SK-N-SH (cell line): ENCODE data around the gene MTA2. TPM values are rescaled to one million over a fixed set of nuclear protein-coding genes. Genes with fewer than 3 reads are reported as not detected.

Experiments
- CTCF ChIA-PET: fragments of 300-600, 350-600 bp; formaldehyde crosslinking; extraction: SDS; loops from one replicate; lab custom pipeline; 2021; lab: Yijun Ruan, JAX
- POLR2A ChIA-PET: fragments of 350-600 bp; sonication (Branson Sonifier 250); formaldehyde crosslinking; extraction: SDS; loops from one replicate; lab custom pipeline; 2020; ENCODE audit warnings: antibody characterized with exemption, inconsistent platforms; lab: Yijun Ruan, JAX
- DNase-seq: peaks from one replicate; pipeline ENCODE4 v3.0.0; 2012
- H2AFZ ChIP-seq: fragments of 200-600 bp; sonication (generic); 2 replicates; pipeline ENCODE4 v1.8.1; 2016; ENCODE audit warnings: antibody characterized with exemption, mild to moderate bottlenecking, low read depth
- H3F3A ChIP-seq: fragments of 200-600 bp; sonication (generic); replicated peaks from 2 replicates; pipeline ENCODE3; 2016; ENCODE audit warnings: antibody characterized with exemption, mild to moderate bottlenecking; ENCODE audit not compliant: insufficient read depth
- H3K27ac ChIP-seq, 2 experiments: fragments of 200-500 bp in 1 of 2; fragments of 200-600 bp in 1 of 2; sonication (Bioruptor generic) in 1 of 2; sonication (generic), shearing (Covaris generic) in 1 of 2; 2 replicates each; pipeline versions ENCODE4 v1.5.1 to v1.6.1; 2014 to 2016; ENCODE audit warnings: low read depth in 2 of 2, inconsistent platforms in 1 of 2, low read length in 1 of 2, mild to moderate bottlenecking in 1 of 2, mixed read lengths in 1 of 2
- H3K27me3 ChIP-seq: fragments of 200-600 bp; sonication (generic), shearing (Covaris generic); 2 replicates; pipeline ENCODE4 v1.6.1; 2016; ENCODE audit warnings: mixed run types; ENCODE audit not compliant: insufficient read depth
- H3K36me3 ChIP-seq, 2 experiments: fragments of 200-500 bp in 1 of 2; fragments of 200-600 bp in 1 of 2; sonication (Bioruptor generic) in 1 of 2; sonication (generic) in 1 of 2; replicated peaks in 1 of 2; 2 replicates each; pipeline versions ENCODE3 to v1.5.1; 2014 to 2016; ENCODE audit warnings: low read length in 1 of 2, mild to moderate bottlenecking in 1 of 2; ENCODE audit not compliant: insufficient read depth in 2 of 2, control insufficient read depth in 1 of 2
- H3K4me1 ChIP-seq, 2 experiments: fragments of 200-500 bp in 1 of 2; fragments of 200-600 bp in 1 of 2; sonication (Bioruptor generic) in 1 of 2; sonication (generic), shearing (Covaris generic) in 1 of 2; 2 replicates each; pipeline versions ENCODE4 v1.5.1 to v1.6.1; 2014 to 2016; ENCODE audit warnings: low read depth in 1 of 2, low read length in 1 of 2, mixed run types in 1 of 2; ENCODE audit not compliant: insufficient read depth in 2 of 2, control insufficient read depth in 1 of 2
- H3K4me2 ChIP-seq: fragments of 200-600 bp; sonication (generic), shearing (Covaris generic); 2 replicates; pipeline ENCODE4 v1.6.1; 2017; ENCODE audit warnings: mixed run types
- H3K4me3 ChIP-seq, 2 experiments: fragments of 200-500 bp in 1 of 2; fragments of 200-600 bp in 1 of 2; sonication (Bioruptor generic) in 1 of 2; sonication (generic), shearing (Covaris generic) in 1 of 2; 2 replicates each; pipeline versions ENCODE4 v1.5.1 to v1.8.1; 2014 to 2016; ENCODE audit warnings: low read depth in 2 of 2, inconsistent platforms in 1 of 2, low read length in 1 of 2, mild to moderate bottlenecking in 1 of 2, mixed read lengths in 1 of 2, moderate library complexity in 1 of 2
- H3K79me2 ChIP-seq: fragments of 200-600 bp; sonication (generic); 2 replicates; pipeline ENCODE4 v1.8.1; 2017; ENCODE audit warnings: mild to moderate bottlenecking; ENCODE audit not compliant: insufficient read depth
- H3K9ac ChIP-seq: fragments of 200-600 bp; sonication (generic); 2 replicates; pipeline ENCODE4 v1.6.1; 2017; ENCODE audit warnings: mixed run types
- H3K9me2 ChIP-seq: fragments of 200-600 bp; sonication (generic); 2 replicates; pipeline ENCODE4 v1.6.1; 2017; ENCODE audit warnings: mixed run types
- H3K9me3 ChIP-seq: fragments of 200-600 bp; sonication (generic); 2 replicates; pipeline ENCODE4 v1.6.1; 2017; ENCODE audit warnings: mixed run types, mild to moderate bottlenecking, moderate library complexity
- H4K20me1 ChIP-seq: fragments of 200-600 bp; sonication (generic); 2 replicates; pipeline ENCODE4 v1.6.1; 2017; ENCODE audit warnings: mild to moderate bottlenecking, mixed run types; ENCODE audit not compliant: insufficient read depth
- CHD2 ChIP-seq: fragments of 150-350 bp; IDR thresholded peaks from 2 replicates; pipeline ENCODE4 v1.6.1; 2018; ENCODE audit warnings: low read length; ENCODE audit not compliant: partially characterized antibody
- CTCF ChIP-seq: fragments of 200-600 bp; sonication (generic); IDR thresholded peaks from 2 replicates; pipeline ENCODE4 v1.6.1; 2017; ENCODE audit warnings: antibody characterized with exemption, mild to moderate bottlenecking, moderate library complexity
- ELF1 ChIP-seq: IDR thresholded peaks from 2 replicates; pipeline ENCODE4 v1.4.0; 2012
- EZH2phosphoT487 ChIP-seq: fragments of 200-600 bp; sonication (generic); IDR thresholded peaks from 2 replicates; pipeline ENCODE4 v1.6.1; 2017; ENCODE audit warnings: low read depth, mixed run types, mild to moderate bottlenecking, antibody characterized with exemption, moderate library complexity, borderline replicate concordance
- FOXM1 ChIP-seq: IDR thresholded peaks from 2 replicates; pipeline ENCODE4 v1.4.0; 2012; ENCODE audit warnings: low read depth, mild to moderate bottlenecking
- GABPA ChIP-seq: IDR thresholded peaks from 2 replicates; pipeline ENCODE4 v1.4.0; 2012; ENCODE audit warnings: low read depth, mild to moderate bottlenecking
- GATA2 ChIP-seq: sonication (generic); formaldehyde crosslinking; IDR thresholded peaks from 2 replicates; pipeline ENCODE4 v1.5.0; 2020; ENCODE audit warnings: mild to moderate bottlenecking, missing genetic modification reagents
- JUND ChIP-seq: IDR thresholded peaks from 2 replicates; pipeline ENCODE4 v1.4.0; 2012
- NFIC ChIP-seq: IDR thresholded peaks from 2 replicates; pipeline ENCODE4 v1.4.0; 2012; ENCODE audit warnings: borderline replicate concordance
- PBX3 ChIP-seq: IDR thresholded peaks from 2 replicates; pipeline ENCODE4; 2012
- RAD21 ChIP-seq: IDR thresholded peaks from 2 replicates; pipeline ENCODE4 v1.6.1; 2012; ENCODE audit warnings: mild to moderate bottlenecking, low read length
- RCOR1 ChIP-seq: fragments of 150-350 bp; IDR thresholded peaks from 2 replicates; pipeline ENCODE4 v1.6.1; 2017; ENCODE audit warnings: antibody characterized with exemption, low read length
- RXRA ChIP-seq: IDR thresholded peaks from 2 replicates; pipeline ENCODE4 v1.4.0; 2012; ENCODE audit warnings: low read depth, mild to moderate bottlenecking, borderline replicate concordance
- SIN3A ChIP-seq: IDR thresholded peaks from 2 replicates; pipeline ENCODE4 v1.6.1; 2012; ENCODE audit warnings: low read depth, mild to moderate bottlenecking, low read length, moderate library complexity, borderline replicate concordance
- SMC3 ChIP-seq: IDR thresholded peaks from 2 replicates; pipeline ENCODE4 v1.6.1; 2012; ENCODE audit warnings: low read depth, low read length, improper control_type of control experiment
- TAF1 ChIP-seq: IDR thresholded peaks from 2 replicates; pipeline ENCODE4 v1.6.1; 2012; ENCODE audit warnings: low read depth, mild to moderate bottlenecking, low read length, moderate library complexity, borderline replicate concordance
- TEAD4 ChIP-seq: IDR thresholded peaks from 2 replicates; pipeline ENCODE4 v1.4.0; 2012; ENCODE audit warnings: mild to moderate bottlenecking, borderline replicate concordance; ENCODE audit not compliant: insufficient read depth
- USF1 ChIP-seq: IDR thresholded peaks from 2 replicates; pipeline ENCODE4 v1.4.0; 2012; ENCODE audit warnings: low read depth, borderline replicate concordance
- YY1 ChIP-seq: IDR thresholded peaks from 2 replicates; pipeline ENCODE4 v1.4.0; 2012; ENCODE audit warnings: low read depth, mild to moderate bottlenecking
- ZBTB33 ChIP-seq: IDR thresholded peaks from 2 replicates; pipeline ENCODE4 v1.4.0; 2012; ENCODE audit warnings: low read depth, borderline replicate concordance
- WGBS: methylation state at CpG from one replicate; pipeline ENCODE4 v1.1.6; 2017; ENCODE audit warnings: low lambda C conversion rate; 5-methylcytosine and 5-hydroxymethylcytosine counted together
- polyA plus RNA-seq, 3 experiments: library from polyadenylated mRNA; depleted of rRNA; stranded (reverse); fragments of >200 nt; gene quantifications; 2 replicates each; pipeline ENCODE4 v1.2.3, GENCODE V29; 2012

MTA2 gene
- polyA plus RNA-seq, 1 of the 3 experiments (the other 2 are of a cell fraction), result 18.4 TPM

- peak overlapping the region; percentile 80 for H3K4me2 ChIP-seq
- H3K36me3 ChIP-seq, result peaks cover 34 to 54% of the 10 kb centered on the region in 2 experiments
- H2AFZ ChIP-seq, result no peak overlapping the region
- CTCF ChIA-PET, result interaction anchor here (0.7 to 1.8 kb wide), 4 partner anchors 14 to 37 kb away, joined by 3 to 5 read pairs (median 3); no protein-coding TSS in a partner anchor
- TF ChIP-seq FOXM1, result no peak
- no peak for TF ChIP-seq PBX3
- TF ChIP-seq SMC3, result no peak
- TF ChIP-seq RAD21, result no peak
- no peak for TF ChIP-seq YY1
- TF ChIP-seq GABPA, result no peak
- TF ChIP-seq USF1, result no peak
- TF ChIP-seq TEAD4, result no peak
- no peak for TF ChIP-seq TAF1
- TF ChIP-seq ZBTB33, result no peak
- no peak for TF ChIP-seq CHD2
- no peak for TF ChIP-seq NFIC
- no peak for TF ChIP-seq ELF1
- no peak for TF ChIP-seq RCOR1
- no peak for TF ChIP-seq SIN3A
- TF ChIP-seq GATA2 (CRISPR knock-in tag), result no peak
- TF ChIP-seq CTCF, result no peak
- no peak for TF ChIP-seq RXRA
- no peak for TF ChIP-seq JUND
- TF ChIP-seq EZH2phosphoT487, result no peak
- TF ChIP-seq, all 33 proteins: peak for 0
- POLR2A ChIA-PET, result interaction anchor here (0.9 to 2.0 kb wide), 4 partner anchors 10 to 90 kb away, joined by 3 to 47 read pairs (median 10); partner anchors contain the start of genes C11orf98, CSKMT and TUT1
- DNase-seq, result no peak
- no peaks in the 10 kb centered on the region for H3K27me3 ChIP-seq
- peaks cover 53% of the 10 kb centered on the region for H3K79me2 ChIP-seq
- H3K9ac ChIP-seq, result peak overlapping the region; percentile 82
- no peaks in the 10 kb centered on the region for H3K9me3 ChIP-seq
- peak overlapping the region; percentile 83 to 87; a peak in 2 of 4 replicates for H3K27ac ChIP-seq
- 90% methylated on average over 5 of the region's 17 CpGs for WGBS
- peak overlapping the region in 1 of 2 experiments; percentile 63; a peak in 1 of 4 replicates for H3K4me3 ChIP-seq
- no peaks in the 10 kb centered on the region for H3K9me2 ChIP-seq
- peaks cover 22% of the 10 kb centered on the region for H4K20me1 ChIP-seq
- H3F3A ChIP-seq, result peaks cover 10% of the 10 kb centered on the region
- peaks cover 19 to 28% of the 10 kb centered on the region in 2 experiments; a peak in 3 of 4 replicates for H3K4me1 ChIP-seq
Observed at GRCh38 chr11:62575156-62575555, 26.5 kb downstream of the MTA2 start.
